WTC11 (cell line): Measurements from ENCODE around the gene SPOCK2. TPM values are rescaled to one million over a fixed set of nuclear protein-coding genes. Genes with fewer than 3 reads are reported as not detected.

Experiments used
- ATAC-seq: fragments of 200-7000 bp; cut with Tn5 transposase; 2 replicates; pipeline ENCODE4 v1.10.0; 2021; ENCODE audit warnings: mild to moderate bottlenecking, moderate library complexity
- CTCF ChIA-PET: fragments of 300-600 bp; sonication (Branson Sonifier 250); formaldehyde crosslinking; loops from one replicate; lab custom pipeline; 2021; ENCODE audit warnings: antibody characterized with exemption; lab: Charles Lee
- POLR2A ChIA-PET: fragments of 350-600 bp; sonication (Branson Sonifier 250); formaldehyde crosslinking; loops from one replicate; lab custom pipeline; 2021; ENCODE audit warnings: antibody characterized with exemption; lab: Charles Lee
- DNase-seq: peaks from one replicate; pipeline ENCODE4 v3.0.0; 2021; ENCODE audit warnings: low spot score
- H3K27ac Mint-ChIP-seq: 2 replicates; pipeline ENCODE4 v1.8.0; 2021; ENCODE audit warnings: mixed read lengths
- H3K27me3 Mint-ChIP-seq: 2 replicates; pipeline ENCODE4 v1.8.0; 2021; ENCODE audit warnings: low read depth, mild to moderate bottlenecking, moderate library complexity, mixed read lengths
- H3K36me3 Mint-ChIP-seq: 2 replicates; pipeline ENCODE4 v1.8.0; 2021; ENCODE audit warnings: mixed read lengths
- H3K4me1 Mint-ChIP-seq: 2 replicates; pipeline ENCODE4 v1.8.0; 2022; ENCODE audit warnings: mixed read lengths
- H3K4me3 Mint-ChIP-seq: 2 replicates; pipeline ENCODE4 v1.8.0; 2021; ENCODE audit warnings: mild to moderate bottlenecking, moderate library complexity, mixed read lengths
- H3K9me3 Mint-ChIP-seq: 2 replicates; pipeline ENCODE4 v1.8.0; 2021; ENCODE audit warnings: mixed read lengths
- FOXJ3 ChIP-seq: sonication (generic); formaldehyde crosslinking; IDR thresholded peaks from 2 replicates; pipeline ENCODE4 v1.9.0; 2021; ENCODE audit warnings: missing genetic modification reagents, mild to moderate bottlenecking, borderline replicate concordance
- JAZF1 ChIP-seq: fragments of 250-450 bp; sonication (Bioruptor Pico); IDR thresholded peaks from 2 replicates; pipeline ENCODE4 v1.9.0; 2021; ENCODE audit warnings: moderate library complexity, mild to moderate bottlenecking, inconsistent platforms
- MXD4 ChIP-seq: fragments of 250-450 bp; sonication (Bioruptor Pico); IDR thresholded peaks from 2 replicates; pipeline ENCODE4 v1.8.0; 2021; ENCODE audit warnings: mild to moderate bottlenecking, moderate library complexity, borderline replicate concordance
- TEAD1 ChIP-seq: sonication (generic); formaldehyde crosslinking; IDR thresholded peaks from 2 replicates; pipeline ENCODE4 v1.8.0; 2022; ENCODE audit warnings: mild to moderate bottlenecking, missing genetic modification reagents
- TEAD4 ChIP-seq: sonication (generic); formaldehyde crosslinking; IDR thresholded peaks from 2 replicates; pipeline ENCODE4 v1.8.0; 2022; ENCODE audit warnings: mild to moderate bottlenecking, missing genetic modification reagents
- ZNF121 ChIP-seq: sonication (generic); formaldehyde crosslinking; IDR thresholded peaks from 2 replicates; pipeline ENCODE4 v1.8.0; 2023; ENCODE audit warnings: missing genetic modification reagents
- total RNA-seq: library from RNA; stranded (reverse); gene quantifications from 3 replicates; pipeline ENCODE4 v1.2.3, GENCODE V29; 2021
- TF ChIP-seq, protein P1 (sequence below): sonication (generic); formaldehyde crosslinking; IDR thresholded peaks from 2 replicates; pipeline ENCODE4 v1.8.1; 2023; ENCODE audit warnings: mild to moderate bottlenecking, missing genetic modification reagents
- TF ChIP-seq, protein P2 (sequence below): sonication (generic); formaldehyde crosslinking; IDR thresholded peaks from 2 replicates; pipeline ENCODE4 v1.8.1; 2022; ENCODE audit warnings: low read depth, mild to moderate bottlenecking, moderate library complexity, missing genetic modification reagents, borderline replicate concordance
- TF ChIP-seq, protein P3 (sequence below): fragments of 200-600 bp; IDR thresholded peaks from 2 replicates; pipeline ENCODE4 v1.8.0; 2022; ENCODE audit warnings: antibody characterized with exemption
- TF ChIP-seq, protein P4 (sequence below): sonication (generic); formaldehyde crosslinking; IDR thresholded peaks from 2 replicates; pipeline ENCODE4 v1.8.1; 2022; ENCODE audit warnings: missing genetic modification reagents, borderline replicate concordance
- TF ChIP-seq, protein P5 (sequence below): fragments of 250-450 bp; sonication (Bioruptor Pico); IDR thresholded peaks from 2 replicates; pipeline ENCODE4 v1.9.0; 2021; ENCODE audit warnings: mild to moderate bottlenecking
- TF ChIP-seq, protein P6 (sequence below): sonication (generic); formaldehyde crosslinking; IDR thresholded peaks from 2 replicates; pipeline ENCODE4 v1.8.1; 2023; ENCODE audit warnings: mild to moderate bottlenecking, missing genetic modification reagents

The SPOCK2 gene
- total RNA-seq, 1 experiment from 2014 or later, result 4.7 TPM

DNA sequence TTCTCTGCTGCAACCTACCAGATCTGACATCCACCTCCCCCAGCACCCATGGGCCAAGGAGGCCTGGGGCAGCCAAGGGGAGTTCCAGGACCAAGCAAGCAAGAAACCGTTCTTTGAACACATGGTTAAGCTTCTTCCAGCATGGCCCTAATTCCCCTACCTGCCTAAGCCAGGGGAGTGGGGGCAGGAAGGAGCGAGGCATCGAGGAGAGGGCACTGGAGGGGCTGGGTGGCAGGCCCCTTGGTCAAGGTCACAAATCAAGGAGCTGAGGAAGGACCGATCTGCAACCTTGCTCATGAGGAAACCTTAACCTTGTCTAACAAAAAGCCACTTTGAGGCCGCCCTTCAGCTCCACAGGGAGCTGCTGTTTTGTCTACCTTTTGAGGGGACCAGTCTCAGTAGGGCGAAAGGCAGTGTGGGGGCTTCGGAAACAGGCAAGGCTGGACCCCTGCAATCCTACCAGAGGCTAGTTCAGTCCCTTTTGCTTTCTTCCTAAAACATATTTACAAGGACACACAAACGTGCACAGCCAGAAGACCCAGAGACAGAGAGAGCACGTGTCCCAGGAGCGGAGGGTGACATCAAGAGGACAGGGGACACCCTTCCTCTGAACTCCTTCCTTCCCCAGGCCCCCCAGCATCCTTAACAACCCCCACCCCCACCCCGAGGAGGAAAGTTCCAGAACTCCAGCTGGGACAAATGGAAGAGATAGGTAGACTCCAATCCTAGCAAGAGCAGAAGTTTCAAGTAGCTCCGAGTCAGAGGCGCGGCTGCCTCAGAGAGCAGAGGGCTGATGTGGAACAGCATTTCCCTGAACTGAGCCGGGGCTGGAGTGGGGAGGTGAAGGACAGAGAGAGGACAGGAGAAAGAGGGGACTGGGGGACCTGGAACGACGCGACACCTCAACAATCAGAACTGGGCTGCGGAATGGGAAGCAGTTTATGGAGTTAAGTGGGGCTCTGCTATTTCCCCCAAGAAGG is 28.2 kb downstream of the SPOCK2 start (continued):
- TF ChIP-seq, protein P1, sequence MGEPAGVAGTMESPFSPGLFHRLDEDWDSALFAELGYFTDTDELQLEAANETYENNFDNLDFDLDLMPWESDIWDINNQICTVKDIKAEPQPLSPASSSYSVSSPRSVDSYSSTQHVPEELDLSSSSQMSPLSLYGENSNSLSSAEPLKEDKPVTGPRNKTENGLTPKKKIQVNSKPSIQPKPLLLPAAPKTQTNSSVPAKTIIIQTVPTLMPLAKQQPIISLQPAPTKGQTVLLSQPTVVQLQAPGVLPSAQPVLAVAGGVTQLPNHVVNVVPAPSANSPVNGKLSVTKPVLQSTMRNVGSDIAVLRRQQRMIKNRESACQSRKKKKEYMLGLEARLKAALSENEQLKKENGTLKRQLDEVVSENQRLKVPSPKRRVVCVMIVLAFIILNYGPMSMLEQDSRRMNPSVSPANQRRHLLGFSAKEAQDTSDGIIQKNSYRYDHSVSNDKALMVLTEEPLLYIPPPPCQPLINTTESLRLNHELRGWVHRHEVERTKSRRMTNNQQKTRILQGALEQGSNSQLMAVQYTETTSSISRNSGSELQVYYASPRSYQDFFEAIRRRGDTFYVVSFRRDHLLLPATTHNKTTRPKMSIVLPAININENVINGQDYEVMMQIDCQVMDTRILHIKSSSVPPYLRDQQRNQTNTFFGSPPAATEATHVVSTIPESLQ, result no peak

DNA sequence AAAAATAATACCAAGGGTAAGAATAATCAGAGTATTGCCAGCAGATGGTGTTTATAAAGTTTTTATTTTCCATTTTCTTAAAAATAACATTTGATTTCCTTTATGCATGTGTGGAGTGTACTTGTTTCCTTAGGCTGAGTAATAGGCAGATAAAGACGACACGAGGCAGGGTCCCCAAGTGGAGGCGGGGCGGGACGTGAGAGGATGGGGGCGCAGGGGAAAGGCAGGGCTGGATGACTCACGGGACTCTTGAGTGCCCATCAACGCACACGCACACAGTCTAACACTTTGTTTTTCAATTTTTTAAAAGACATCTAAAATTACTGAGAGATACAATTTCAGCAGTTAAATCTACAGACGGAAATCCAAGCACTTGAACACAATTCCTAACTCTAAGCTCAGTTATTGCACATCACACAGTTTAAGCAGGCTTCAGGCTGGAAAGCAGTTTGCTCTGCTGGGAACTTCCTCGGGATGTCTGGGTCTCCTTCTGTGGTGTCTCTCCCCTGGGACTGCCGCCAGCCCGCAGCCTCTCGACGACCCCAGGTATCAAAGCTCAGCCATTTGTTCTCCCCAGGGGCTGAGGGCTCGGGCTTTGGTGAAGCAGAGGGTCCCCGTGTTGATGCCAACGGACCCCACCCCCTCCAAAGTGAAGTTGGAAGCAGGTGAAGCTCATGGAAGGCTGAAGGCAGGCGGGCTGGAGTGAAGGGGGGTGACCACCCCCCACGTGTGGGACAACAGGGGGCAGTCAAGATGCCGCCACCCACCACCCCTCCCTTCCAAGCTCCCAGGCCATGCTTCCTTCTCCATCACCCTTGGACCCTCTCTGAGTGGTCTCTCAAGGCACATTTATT is 29.1 kb downstream of the SPOCK2 start:
- no peak overlapping the region for H3K4me3 Mint-ChIP-seq
- ChIA-PET CTCF (interaction anchor here (0.5 to 5.4 kb wide), 7 partner anchors 10 to 273 kb away, joined by 3 to 75 read pairs (median 6); no protein-coding TSS in a partner anchor), POLR2A (no interaction called here)
- peaks cover 14% of the 10 kb centered on the region for H3K4me1 Mint-ChIP-seq
- H3K27me3 Mint-ChIP-seq, result no peaks in the 10 kb centered on the region
- no peak for TF ChIP-seq TEAD4
- no peak for TF ChIP-seq TEAD1
- no peak for TF ChIP-seq MXD4
- TF ChIP-seq, protein P2, sequence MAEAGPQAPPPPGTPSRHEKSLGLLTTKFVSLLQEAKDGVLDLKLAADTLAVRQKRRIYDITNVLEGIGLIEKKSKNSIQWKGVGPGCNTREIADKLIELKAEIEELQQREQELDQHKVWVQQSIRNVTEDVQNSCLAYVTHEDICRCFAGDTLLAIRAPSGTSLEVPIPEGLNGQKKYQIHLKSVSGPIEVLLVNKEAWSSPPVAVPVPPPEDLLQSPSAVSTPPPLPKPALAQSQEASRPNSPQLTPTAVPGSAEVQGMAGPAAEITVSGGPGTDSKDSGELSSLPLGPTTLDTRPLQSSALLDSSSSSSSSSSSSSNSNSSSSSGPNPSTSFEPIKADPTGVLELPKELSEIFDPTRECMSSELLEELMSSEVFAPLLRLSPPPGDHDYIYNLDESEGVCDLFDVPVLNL, result no peak
- TF ChIP-seq, protein P3, sequence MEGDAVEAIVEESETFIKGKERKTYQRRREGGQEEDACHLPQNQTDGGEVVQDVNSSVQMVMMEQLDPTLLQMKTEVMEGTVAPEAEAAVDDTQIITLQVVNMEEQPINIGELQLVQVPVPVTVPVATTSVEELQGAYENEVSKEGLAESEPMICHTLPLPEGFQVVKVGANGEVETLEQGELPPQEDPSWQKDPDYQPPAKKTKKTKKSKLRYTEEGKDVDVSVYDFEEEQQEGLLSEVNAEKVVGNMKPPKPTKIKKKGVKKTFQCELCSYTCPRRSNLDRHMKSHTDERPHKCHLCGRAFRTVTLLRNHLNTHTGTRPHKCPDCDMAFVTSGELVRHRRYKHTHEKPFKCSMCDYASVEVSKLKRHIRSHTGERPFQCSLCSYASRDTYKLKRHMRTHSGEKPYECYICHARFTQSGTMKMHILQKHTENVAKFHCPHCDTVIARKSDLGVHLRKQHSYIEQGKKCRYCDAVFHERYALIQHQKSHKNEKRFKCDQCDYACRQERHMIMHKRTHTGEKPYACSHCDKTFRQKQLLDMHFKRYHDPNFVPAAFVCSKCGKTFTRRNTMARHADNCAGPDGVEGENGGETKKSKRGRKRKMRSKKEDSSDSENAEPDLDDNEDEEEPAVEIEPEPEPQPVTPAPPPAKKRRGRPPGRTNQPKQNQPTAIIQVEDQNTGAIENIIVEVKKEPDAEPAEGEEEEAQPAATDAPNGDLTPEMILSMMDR, result no peak
- TF ChIP-seq, protein P4, sequence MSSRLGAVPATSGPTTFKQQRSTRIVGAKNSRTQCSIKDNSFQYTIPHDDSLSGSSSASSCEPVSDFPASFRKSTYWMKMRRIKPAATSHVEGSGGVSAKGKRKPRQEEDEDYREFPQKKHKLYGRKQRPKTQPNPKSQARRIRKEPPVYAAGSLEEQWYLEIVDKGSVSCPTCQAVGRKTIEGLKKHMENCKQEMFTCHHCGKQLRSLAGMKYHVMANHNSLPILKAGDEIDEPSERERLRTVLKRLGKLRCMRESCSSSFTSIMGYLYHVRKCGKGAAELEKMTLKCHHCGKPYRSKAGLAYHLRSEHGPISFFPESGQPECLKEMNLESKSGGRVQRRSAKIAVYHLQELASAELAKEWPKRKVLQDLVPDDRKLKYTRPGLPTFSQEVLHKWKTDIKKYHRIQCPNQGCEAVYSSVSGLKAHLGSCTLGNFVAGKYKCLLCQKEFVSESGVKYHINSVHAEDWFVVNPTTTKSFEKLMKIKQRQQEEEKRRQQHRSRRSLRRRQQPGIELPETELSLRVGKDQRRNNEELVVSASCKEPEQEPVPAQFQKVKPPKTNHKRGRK (CRISPR knock-in tag), result no peak
- TF ChIP-seq, protein P5, sequence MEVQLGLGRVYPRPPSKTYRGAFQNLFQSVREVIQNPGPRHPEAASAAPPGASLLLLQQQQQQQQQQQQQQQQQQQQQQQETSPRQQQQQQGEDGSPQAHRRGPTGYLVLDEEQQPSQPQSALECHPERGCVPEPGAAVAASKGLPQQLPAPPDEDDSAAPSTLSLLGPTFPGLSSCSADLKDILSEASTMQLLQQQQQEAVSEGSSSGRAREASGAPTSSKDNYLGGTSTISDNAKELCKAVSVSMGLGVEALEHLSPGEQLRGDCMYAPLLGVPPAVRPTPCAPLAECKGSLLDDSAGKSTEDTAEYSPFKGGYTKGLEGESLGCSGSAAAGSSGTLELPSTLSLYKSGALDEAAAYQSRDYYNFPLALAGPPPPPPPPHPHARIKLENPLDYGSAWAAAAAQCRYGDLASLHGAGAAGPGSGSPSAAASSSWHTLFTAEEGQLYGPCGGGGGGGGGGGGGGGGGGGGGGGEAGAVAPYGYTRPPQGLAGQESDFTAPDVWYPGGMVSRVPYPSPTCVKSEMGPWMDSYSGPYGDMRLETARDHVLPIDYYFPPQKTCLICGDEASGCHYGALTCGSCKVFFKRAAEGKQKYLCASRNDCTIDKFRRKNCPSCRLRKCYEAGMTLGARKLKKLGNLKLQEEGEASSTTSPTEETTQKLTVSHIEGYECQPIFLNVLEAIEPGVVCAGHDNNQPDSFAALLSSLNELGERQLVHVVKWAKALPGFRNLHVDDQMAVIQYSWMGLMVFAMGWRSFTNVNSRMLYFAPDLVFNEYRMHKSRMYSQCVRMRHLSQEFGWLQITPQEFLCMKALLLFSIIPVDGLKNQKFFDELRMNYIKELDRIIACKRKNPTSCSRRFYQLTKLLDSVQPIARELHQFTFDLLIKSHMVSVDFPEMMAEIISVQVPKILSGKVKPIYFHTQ (CRISPR knock-in tag), result no peak
- TF ChIP-seq, protein P6, sequence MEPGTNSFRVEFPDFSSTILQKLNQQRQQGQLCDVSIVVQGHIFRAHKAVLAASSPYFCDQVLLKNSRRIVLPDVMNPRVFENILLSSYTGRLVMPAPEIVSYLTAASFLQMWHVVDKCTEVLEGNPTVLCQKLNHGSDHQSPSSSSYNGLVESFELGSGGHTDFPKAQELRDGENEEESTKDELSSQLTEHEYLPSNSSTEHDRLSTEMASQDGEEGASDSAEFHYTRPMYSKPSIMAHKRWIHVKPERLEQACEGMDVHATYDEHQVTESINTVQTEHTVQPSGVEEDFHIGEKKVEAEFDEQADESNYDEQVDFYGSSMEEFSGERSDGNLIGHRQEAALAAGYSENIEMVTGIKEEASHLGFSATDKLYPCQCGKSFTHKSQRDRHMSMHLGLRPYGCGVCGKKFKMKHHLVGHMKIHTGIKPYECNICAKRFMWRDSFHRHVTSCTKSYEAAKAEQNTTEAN (CRISPR knock-in tag), result no peak
- TF ChIP-seq FOXJ3 (CRISPR knock-in tag), result no peak
- TF ChIP-seq ZNF121 (CRISPR knock-in tag), result no peak
- no peak for TF ChIP-seq JAZF1
- ATAC-seq, result no peak
- DNase-seq, result no peak
- H3K36me3 Mint-ChIP-seq, result no peaks in the 10 kb centered on the region
- no peak overlapping the region for H3K27ac Mint-ChIP-seq
- no peaks in the 10 kb centered on the region for H3K9me3 Mint-ChIP-seq
